GM21723 (cell line): ENCODE results near the gene RFX8.
"Not testable (repeated sequence)": the region's sequence is repeated elsewhere in the genome, so short reads cannot be mapped to it uniquely, and the experiment has no call there.

Source experiments
- ATAC-seq: cut with Tn5 transposase; IDR thresholded peaks from one replicate; pipeline ENCODE4 v1.9.1; 2021; ENCODE audit warnings: mild to moderate bottlenecking, moderate library complexity; ENCODE audit not compliant: unreplicated experiment

Gene RFX8

DNA sequence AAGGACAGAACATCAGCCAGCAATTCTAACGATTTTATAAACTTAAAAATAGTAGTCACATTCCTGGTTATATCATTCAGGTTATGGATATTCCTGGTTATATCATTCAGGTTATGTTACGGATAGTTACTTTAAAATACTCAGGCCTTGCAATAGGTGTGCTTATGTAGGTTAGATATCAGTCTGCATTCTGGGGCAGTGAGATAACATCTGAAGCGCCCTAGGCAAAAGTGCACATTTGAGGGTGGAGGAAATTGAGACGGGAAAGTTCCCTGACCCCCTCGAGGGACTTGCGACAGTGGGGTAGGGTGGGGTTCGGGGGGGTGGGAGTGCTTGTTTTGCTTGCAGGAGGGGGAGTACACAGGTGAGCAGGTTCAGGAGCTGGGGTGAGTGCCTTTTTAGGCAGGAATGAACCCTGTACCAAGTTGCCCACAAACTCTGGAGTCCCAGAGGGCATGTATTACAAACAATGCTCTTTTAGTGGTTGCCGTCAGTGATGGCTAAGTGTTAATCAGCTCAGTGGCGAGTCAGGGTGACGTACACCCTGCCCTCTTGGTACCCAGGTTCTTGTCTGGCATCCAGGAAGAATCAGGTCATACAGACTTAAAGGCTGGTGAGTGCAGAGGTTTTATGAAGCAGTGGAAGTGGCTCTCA lies 119.4 kb downstream of the RFX8 start:
- ATAC-seq, result no peak

DNA sequence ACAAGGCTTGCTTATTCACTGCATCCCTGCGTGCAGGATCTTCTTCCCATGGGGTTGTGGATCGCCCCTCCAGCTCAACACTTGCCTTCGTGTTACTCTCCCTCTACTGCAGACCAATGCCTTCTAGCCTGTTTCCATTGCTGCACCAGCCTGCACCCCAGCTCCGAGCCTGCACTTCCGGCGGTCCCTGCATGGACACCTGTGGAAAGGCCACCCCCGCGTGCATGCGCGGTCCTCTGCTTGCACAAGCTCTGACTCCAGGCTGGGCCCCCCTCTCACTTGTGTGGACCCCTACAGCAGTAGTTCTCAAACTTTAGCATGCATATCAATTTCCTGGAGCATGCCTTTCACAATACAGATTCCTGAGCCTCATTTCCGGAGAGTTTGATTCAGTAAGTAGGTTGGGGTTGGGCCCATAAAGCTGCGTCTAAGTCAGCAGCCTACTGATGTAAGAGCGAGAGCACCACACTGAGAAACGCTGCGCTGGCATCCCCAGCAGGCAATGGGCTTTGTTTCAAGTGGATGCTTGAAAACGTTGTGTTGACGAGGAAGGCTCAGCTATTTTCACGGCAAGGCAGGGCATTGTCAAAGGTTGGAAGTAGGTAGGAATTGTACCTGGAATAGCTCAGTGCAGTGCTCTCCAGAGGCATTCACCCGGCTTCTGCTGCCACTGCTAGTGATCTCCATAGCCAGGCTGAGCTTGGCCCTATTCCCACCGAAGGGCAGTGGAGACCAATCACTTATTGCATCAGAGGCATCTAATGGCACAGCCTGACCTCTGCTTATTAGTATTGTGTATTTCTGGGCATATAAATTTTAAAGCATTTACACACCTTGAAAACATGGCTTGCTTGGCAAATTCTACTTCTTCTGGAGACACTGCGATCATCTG lies 120.2 kb downstream of the RFX8 start:
- no peak for ATAC-seq

GRCh38 chr2:101352631-101353030 lies 122.3 kb downstream of the RFX8 start:
- not testable (repeated sequence) for ATAC-seq

GRCh38 chr2:101351207-101351606 lies 123.7 kb downstream of the RFX8 start:
- no peak for ATAC-seq

- no peak for ATAC-seq
Measured at GRCh38 chr2:101349893-101350662, 124.8 kb downstream of the RFX8 start.

- no peak for ATAC-seq
Measured at GRCh38 chr2:101348883-101349282, 126.0 kb downstream of the RFX8 start.
